HG03159 (cell line): ENCODE results near the gene PDE6D.
"Not testable (repeated sequence)": the region's sequence is repeated elsewhere in the genome, so short reads cannot be mapped to it uniquely, and the experiment has no call there.

ENCODE experiments used
- ATAC-seq: cut with Tn5 transposase; IDR thresholded peaks from one replicate; pipeline ENCODE4 v1.9.1; 2021; ENCODE audit warnings: mild to moderate bottlenecking, moderate library complexity; ENCODE audit not compliant: unreplicated experiment

Gene PDE6D

DNA sequence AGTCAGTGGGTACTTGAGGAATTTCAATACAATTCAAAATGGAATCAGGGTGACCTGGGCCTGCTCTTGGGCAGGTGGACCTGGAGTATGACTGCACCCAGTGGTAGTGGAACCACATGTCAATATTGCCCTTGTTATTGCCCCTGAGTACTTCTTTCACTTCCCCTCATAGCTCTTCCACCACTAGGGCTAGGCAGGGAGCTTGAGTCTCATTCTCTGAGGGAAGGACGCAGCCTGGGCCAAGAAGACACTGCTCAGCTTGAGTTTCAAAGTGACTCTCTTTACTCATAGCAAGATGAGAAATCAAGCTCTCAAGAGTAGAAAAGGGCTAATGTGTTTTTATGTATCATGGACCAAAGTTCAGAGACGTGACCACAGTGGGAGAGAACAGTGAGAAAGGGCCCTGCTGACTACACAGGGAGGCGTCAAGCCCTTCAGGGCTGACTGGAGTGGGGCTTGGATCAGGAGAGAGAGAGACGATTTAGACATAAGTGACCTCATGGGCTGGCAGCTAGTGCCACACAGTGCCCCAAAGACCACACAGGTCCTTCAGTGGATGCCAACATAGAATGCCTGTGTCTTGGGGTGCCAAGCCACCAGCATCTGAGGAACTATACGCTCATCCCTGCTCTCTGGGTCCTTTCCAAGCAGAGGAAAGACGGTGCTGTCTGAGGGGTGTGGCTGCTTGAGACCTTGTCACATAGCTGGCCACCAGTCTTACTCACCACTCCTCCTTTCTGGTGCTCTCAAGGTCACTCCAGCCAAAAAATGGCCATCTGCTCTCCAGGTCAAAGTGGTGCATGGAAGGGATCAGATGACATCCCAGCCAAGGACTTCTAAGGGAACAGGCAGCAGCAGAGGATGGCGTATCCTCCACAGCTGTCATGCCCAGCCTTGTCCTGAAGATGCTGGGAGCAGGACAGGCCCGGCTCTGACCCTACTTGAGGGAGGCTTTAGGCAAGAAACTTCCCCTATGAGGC lies 59.8 kb downstream of the PDE6D start:
- ATAC-seq: peak; percentile 59

- peak; percentile 17 for ATAC-seq
Observed at GRCh38 chr2:231720292-231720986, 60.6 kb downstream of the PDE6D start.

DNA sequence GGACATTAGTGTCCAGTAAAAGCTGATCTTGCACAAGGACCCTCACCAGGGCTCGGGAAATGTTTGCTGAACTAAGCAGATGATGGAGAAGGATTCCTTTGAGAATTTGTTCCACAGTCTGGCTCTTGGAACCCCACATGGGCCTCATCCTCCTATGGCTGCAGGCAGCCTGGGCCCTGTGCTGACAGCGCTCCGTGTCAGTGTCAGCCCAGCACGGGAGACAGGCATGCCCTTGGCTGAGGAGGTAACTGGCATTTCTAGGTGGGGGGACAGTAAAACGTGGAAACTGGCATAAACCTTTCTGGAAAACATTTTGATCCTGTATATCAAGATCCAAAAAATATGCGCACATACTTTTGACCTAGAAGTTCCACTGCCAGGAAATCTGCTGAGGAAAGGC lies 62.3 kb downstream of the PDE6D start:
- ATAC-seq: no peak

DNA sequence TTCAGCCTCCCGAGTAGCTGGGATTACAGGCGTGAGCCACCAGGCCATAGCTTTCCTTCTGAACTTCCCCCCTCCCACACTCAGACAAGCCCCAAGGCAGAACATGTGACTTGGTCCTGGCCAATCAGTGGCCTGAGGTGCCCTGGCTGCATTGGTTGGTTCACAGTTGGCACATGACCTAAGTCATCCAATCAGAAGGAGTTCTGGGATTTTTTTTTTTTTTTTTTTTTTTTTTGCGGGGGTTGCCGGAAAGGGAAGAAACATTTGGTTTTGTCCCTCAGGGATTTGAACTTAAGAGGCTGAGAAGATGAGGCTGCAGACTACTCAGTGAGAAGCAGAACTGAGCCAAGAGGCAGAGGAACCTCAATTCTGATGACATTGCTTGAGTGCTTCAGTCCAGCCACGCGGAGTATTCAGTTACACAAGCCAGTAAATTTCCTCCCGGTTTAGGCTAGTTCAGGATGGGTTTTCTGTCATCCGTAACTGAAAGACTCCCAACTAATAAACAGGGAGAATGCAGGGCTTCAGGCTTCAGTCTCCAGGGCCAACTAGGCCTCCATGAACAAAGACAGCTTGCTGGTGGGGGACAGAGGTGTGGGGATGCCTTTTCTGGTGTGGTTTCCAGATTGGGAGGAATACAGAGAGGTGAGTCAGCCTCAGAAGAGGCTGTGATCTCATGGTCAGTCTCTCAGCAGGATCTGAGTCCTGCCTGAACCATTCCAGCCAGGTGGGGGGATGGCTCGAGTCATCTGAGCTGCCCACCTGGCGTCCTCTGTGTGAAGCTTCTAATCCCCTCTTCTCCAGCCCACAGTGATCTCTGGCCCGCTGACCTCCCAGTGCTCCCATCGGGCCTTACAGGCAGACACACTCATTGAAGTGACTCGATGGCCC lies 63.6 kb downstream of the PDE6D start:
- ATAC-seq: no peak

DNA sequence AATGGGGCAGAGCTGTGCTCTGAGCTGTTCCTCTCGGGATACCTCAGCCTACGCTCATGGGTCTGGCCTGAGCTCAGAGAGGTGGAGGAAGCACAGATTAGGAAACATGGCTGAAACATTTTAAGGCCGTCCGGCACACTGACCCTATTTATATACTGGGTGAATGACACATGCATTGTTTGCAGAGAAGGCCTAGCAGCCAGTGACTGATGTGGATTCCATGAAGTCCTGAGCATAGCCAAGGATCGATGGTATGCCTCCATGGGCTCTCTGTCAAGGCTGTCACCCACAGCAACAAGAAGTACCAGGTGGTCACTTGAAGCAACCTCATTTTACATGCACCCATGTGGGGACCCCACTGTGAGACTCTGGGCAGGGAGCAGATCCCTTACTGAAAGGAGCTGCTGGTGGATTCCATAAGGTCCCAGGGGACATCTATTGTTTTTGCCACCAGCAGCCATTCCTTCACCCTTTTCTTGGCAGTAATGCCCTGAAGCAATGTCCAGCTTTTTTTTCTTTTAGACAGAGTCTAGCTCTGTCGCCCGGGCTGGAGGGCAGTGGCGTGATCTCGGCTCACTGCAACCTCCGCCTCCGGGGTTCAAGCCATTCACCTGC lies 64.3 kb downstream of the PDE6D start:
- no peak for ATAC-seq

DNA sequence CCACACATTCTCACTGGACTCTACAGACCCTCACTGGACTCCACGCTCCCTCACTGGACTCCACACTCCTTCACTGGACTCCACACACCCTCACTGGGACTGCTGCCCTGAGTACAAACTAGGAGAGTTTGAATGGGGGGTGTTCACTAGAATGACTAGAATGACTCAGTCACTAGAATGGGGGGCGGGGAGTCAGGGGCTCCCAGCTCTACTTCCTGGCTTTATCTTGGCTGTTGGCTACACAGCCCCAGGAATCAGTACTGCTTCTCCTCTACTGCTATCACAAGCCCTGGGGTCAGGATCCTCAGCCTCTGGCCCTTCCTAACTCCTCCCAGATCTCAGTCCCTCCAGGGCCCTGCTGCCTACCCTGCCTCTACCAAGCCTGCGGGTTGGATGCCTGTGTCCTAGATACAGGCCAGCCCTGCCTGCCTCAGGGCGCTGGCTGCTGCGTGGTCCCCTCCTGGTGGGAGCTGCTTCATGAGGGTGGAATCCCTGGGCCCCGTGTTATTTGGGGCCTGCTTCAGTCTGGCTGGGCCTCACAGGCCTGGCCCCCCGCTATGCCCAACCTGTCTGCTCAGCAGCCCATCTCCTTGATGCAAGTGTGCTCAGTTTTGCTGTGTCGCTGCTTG lies 65.0 kb downstream of the PDE6D start:
- ATAC-seq: no peak

DNA sequence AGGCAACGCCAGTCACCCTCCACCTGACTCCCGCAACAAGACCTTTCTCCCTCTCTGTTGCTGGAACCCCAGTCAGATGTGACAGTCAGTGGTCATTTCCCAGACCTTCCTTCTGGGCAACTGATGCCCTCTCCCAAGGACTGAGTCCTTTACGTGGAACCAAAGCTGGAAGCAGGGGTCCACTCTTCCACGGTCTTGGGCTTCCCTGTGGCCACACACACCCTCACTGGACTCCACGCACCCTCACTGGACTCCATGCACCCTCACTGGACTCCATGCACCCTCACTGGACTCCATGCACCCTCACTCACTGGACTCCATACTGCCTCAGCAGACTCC lies 65.6 kb downstream of the PDE6D start:
- ATAC-seq: no peak

DNA sequence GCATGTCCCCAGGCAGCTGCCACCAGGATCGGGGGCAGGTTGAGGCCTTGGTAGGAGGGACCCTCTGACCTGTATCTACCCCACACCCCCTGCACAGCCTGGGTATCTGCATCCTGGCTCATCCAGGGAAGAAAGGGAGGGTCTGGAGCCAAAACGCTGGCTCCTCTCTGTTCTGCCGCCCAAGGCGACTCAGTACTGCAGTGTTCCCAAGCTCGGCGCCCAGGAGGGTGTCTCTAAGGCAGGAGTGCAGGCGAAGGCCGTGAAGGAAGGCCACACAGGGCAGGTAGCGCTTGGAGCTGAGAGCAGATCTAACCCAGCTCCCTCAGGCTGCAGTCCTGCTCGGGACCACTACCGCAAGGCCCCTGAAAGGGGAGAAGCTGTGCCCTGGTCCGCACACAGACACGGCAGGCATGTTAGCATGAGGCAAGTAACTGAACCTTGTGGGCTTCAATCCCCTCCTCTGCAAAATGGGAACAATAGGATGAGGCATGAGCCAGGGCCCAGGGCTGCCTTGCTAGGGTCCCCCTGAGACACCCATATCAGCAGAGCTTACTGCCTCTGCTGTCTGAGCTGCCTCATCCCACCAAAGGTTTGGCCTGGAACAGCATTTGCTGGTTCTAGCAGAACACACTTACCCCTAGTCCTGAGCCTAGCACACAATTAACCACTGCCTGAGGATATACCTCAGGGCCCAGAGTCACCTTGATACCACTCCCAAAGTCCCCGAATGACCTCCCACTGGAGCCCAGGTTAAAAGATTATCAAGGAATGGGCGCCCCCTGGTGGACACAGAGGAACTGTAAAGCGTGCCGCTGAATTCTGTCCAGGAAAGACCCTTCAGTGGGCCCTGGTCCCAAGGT lies 66.2 kb downstream of the PDE6D start:
- ATAC-seq: no peak

DNA sequence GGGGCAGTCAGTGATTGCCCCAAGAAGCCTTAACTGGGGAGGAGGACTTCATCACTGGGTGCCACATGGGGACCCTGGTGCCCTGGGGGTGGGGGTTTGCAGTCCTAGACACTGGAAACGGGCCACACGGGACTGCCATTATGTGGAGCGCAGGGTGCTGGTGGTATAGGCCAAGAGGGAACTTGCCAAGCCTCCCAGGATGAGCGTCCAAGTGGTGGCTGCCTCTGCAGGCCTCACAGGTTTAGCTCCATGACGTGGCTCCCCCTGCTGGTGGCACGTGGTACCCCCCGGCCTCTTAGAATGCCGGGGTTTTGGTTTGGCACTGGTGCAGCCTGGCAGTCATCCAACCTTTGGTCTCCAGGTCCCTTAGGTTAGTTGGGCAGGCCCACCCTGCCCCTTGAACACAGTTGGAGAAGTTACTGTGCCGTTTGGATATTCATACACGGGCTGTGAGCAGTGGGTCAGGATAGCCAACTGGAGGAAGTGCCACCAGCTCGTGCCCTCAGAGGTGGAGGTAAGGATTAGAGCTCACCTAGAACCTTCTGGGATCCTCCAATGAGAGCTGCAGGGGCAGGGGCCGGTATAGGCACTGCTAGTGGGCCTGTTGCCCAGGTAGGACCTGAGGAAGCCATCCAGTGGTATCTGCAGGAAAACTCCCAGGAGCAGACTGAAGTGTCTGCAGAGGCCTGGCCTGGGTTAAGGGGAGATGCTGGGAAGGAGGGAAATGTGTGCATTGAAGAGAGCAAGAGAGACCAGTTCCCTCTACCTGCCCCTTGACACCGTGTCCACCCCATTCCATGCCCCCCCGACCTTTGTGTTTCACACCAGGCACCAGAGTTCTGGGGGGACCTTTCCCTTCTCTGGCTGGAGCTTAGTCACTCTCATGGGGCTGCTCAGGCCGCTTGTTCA lies 67.1 kb downstream of the PDE6D start:
- ATAC-seq: peak; percentile 28

GRCh38 chr2:231713406-231713729 lies 67.7 kb downstream of the PDE6D start:
- ATAC-seq: not testable (repeated sequence)

GRCh38 chr2:231712451-231713021 lies 68.5 kb downstream of the PDE6D start:
- not testable (repeated sequence) for ATAC-seq

DNA sequence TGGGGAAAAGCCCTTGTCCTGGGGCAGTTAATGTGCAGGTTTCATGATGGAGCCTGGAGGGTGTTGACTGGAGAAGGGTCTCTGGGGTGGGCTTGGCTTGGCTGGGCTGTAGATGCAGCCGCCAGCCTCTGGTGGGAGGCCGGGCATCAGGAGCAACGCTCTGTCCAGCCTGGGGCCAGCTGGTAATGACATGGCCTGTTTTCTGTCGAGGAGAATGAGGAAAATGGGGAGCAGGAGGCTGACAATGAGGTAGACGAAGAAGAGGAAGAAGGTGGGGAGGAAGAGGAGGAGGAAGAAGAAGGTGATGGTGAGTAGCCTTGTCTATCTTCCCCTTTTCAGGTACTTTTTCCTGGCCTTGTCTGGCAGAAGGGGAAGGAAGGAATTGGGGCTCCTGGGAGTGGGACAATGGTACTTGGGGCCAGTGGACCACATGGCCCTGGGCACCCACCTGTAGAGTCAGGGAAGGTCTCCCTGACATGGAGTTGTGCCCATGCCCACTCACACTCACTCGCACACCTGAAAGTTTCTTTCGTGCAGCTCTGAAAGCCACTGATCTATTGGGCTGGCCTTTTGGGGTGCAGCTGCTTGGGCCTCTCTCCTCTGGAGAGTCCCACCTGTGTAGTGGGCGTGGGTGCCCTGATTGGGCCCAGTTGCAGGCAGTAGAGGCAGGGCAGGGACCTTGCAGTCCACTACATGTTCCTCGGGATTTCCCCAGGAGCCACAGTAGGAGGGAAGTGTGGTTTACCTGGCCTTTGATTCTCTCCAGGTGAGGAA lies 69.2 kb downstream of the PDE6D start:
- ATAC-seq: no peak

DNA sequence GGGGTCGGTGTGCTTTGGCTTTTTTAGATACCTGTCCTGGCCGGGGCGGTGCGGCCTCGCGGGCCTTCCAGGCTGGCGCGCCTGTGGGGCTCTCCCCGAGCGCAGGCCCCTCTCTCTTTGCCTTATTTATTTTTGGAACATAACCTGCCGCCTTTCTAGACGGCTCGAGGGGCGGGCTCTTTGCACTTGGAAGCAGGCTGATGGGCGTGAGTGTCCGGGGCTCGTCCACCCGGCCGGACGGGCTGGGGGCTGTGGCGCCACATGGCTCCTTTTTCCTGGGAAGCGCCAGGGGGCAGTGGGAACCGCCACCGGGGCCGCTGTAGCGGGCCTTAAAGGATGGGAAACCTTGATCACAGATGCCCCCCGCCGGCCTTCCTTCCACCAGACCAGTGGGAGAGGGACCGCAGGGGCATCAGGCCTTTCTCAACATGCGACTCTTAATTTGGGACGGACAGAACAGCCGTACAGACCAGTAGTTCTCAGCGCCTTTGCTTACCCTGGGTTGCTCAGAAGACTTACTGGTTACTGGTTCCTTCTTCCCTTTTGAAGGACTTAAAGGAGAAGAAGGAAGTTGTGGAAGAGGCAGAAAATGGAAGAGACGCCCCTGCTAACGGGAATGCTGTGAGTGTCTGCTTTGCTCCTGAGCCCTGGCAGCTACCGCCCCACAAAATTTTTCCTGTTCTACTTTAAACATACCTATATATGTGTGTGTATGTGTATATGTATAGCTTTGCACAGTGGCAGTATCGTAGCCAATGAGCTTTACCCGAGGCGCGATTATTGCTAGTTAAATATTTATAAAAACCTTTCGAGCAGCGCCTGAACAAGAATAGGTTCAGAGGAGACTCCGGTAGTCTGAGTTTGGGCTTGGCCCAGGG lies 70.0 kb downstream of the PDE6D start:
- no peak for ATAC-seq

DNA sequence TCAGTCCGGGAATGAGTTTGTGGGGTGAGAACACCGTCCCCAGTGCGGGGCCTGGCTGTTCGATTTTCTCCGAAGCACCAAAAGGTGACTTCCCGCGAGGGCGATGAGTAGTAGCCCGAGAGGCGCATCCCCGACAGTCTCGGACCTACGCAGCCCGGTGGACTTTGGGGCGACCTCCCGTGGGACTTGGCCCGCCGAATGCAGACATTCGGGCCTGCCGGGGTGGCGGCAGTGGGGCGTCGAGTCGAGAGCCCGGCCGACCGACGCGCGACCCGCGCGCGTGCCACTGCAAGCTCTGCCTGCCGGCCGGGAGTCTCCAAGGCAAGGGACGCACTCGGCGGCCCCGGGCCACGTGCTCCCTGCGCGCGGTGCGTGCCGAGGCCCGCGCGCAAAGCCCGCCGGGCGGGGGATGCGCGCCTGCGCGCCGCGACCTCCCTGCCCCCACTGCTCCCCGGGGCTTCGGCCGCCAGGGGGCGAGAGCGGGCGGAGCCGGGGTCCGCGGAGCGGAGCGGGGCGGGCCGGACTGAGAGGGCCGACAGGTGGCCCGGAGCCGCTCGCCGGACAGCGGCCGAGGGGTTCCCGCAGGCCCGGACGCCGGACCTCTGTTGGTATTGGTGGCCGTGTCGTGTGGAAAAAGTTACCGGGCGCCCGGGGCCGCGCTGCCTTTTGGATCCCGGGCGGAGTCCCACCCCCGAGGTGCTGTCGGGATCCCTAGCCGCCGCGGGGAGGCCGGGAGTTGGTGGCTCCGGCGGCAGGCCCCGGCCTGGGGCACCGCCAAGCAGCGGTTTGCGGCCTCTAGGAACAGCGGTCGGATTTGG lies 70.9 kb downstream of the PDE6D start:
- ATAC-seq: peak; percentile 24

- ATAC-seq: no peak
Observed at GRCh38 chr2:231709636-231709980, 71.5 kb downstream of the PDE6D start.
